GM18502 (cell line): ENCODE data around the gene ZNF778.

Experiments
- ATAC-seq: cut with Tn5 transposase; IDR thresholded peaks from one replicate; pipeline ENCODE4 v1.9.1; 2021; ENCODE audit warnings: mild to moderate bottlenecking; ENCODE audit not compliant: unreplicated experiment, poor library complexity

ZNF778 gene

GRCh38 chr16:89272631-89273030, 55.1 kb downstream of the ZNF778 start:
- no peak for ATAC-seq

DNA sequence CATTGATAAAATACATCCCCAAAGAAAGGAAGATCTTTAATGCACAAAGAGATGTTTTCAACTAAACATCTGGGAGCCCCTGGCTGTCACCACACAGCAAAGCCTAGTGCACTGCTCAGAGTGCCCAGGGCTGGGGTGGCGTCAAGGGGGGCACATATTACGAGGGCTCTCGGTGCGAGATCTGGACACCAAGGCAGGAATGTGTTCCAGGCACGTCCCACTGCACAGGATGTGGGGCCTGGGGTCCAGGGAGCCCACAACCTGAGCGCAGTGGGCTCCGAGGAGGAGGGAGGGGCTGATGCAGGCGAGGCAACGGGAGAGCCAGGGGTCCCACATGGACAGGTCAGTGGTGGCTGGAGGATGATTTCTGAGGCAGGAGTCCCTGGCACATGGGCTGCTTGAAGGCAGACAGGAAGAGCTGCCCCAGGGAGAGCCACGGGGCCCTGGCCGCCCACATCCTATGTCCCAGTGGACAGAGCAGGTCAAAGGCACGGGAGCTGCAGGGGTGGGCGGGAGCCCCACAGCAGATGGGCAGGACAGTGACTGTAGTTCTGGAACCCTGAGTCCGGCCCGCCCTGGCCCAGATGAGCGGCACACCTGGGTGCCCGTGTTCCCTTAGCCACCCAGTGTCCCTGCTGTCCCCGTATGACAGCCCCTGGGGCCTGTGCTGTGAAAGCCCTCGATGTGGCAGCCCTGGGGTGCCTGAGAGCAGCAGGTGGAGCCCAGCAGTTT, 56.4 kb downstream of the ZNF778 start:
- ATAC-seq, result no peak

- ATAC-seq, result no peak
These were observed 57.2 kb downstream of the ZNF778 start for GRCh38 chr16:89274561-89275283.

DNA sequence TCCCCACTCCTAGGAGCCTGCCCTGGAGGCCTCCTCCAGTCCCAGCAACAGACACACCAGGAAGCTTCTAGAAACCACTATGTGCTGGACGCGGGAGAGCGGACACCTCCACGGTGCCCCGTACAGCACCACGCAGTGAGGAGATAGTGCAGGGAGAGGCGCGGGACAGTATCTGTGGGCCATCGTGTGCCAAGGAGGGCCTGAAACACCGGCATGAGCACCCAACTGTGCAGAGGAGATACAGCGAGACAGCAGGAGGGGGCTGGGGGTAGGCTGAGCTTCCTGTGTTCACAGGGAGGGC, 57.7 kb downstream of the ZNF778 start:
- ATAC-seq, result no peak

- ATAC-seq, result no peak
These were observed 58.6 kb downstream of the ZNF778 start for GRCh38 chr16:89275837-89276720.

GRCh38 chr16:89277049-89277448, 59.5 kb downstream of the ZNF778 start:
- no peak for ATAC-seq

GRCh38 chr16:89277641-89278341, 60.3 kb downstream of the ZNF778 start:
- no peak for ATAC-seq

DNA sequence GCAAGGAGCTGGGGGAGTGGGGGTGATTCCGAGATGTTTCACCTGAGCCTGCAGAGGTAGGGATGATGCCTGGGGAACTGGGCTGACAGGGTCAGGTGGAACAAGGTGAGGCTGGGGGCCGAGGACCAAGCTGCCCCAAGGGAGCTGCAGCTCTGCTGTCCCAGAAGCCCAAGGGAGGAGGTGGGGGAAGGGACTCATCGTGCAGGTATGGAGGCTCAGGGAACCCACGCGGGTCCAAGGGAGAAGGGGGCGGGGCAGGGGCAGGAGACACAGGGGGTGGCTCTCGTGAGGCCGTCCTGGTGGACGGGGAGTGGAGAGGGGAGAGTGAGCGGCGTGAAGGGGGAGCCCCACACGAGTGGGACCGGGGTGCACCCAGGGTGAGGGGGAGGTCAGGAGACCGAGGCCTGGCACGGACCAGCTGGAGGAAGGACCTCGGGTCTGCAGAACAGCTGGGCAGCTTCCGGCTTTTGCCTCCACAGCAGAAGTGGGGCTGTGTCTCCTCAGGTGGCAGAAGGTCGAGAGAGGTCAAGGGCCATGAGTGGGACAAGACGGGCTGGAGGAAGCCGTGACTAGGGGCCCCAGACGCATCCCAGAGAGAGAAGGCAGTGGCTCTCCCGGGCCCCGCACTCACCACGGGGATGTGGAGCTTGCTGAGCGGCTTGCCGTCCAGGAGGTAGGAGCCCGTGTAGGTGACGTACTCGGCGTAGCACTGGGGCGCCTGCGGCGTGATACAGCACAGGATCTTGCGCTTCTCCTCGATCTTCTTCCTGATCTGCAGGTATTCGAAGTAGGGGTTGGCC, 61.1 kb downstream of the ZNF778 start:
- no peak for ATAC-seq

DNA sequence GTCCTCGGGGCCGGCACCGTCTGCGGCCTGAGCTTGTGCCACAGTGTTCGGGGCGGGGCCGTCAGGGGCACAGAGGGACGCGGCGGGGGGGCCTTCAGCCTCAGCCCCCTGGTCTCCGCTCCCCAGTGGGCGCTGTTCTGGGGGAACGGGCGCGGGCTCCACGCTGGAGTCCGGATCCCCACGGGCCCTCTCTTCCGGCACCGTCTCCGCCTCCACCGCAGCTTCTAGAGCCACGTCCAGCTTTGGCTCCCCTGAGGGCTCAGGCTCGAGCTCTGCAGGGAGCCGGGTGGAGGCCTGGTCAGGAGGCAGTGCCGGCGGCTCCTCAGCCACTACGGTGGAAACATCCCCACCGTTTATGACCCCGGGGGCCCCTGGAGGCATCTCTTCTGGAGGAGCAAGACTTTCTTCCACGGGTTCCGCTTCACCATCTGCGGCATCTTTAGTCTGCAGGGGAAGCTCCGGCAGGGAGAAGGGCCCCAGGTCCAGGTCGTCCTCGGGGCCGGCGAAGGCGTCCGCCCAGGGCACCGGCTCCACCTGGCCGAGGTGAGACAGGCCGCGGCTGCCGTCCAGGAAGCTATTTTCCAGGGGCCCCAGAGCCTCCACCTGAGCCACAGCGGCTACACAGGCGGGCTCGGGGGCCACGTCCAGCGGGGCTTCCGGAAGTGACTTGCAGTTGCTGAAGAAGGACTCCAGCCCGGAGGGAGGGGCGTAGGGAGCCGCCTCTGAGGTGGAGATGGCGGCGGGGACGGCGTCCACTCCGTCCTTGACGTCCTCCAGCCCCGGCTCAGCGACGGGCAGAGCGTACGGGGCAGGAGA, 62.4 kb downstream of the ZNF778 start:
- ATAC-seq, result no peak

DNA sequence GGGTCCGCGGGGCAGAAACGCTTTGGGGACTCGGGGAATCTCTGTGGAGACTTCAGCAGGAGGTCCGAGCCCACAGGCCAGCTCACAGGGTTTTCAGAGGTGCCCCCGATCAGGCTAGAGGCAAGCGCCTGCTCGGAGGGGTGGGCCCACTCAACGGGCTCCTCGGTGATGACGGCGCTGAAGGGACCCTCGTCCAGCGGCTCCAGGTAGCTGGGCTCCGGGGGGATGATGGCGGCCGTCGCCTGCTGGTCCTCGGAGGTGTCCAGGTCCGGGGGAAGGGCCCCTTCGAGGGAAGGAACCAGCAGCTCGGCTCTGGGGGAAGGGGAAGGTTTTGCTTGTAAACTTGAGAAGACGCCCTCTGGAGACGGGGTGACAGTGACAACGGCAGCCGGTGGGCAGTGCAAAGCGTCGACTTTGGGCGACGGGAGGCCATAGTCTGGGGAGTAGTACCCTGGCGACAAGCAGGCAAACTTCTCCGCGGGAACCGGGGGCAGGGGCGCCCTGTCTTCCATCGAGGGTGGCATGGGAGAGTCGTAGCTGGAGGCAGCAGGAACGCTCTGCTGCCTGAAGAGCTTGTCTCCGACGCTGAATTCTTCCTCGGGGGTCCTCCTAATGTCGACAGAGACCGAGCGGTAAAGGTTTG, 63.2 kb downstream of the ZNF778 start:
- ATAC-seq, result no peak

DNA sequence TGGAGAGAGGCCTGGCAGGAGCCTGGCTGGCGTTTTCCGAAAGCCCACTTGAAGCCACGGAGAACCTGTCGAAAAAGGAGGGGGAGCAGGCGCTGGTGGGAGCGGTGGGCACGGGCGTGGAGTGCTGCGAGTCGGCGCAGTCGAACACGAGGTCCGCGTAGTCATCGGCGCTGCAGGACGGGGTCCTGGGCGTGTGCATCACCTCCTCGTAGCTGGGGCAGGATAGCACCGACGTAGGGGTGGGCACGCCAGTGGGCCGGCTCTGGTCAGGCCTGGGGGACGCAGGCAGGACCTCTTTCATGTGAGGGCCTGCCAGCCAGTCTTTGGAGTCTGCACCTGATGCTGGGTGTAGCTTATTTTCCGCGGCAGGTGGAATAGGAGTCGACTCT, 63.7 kb downstream of the ZNF778 start:
- no peak for ATAC-seq

DNA sequence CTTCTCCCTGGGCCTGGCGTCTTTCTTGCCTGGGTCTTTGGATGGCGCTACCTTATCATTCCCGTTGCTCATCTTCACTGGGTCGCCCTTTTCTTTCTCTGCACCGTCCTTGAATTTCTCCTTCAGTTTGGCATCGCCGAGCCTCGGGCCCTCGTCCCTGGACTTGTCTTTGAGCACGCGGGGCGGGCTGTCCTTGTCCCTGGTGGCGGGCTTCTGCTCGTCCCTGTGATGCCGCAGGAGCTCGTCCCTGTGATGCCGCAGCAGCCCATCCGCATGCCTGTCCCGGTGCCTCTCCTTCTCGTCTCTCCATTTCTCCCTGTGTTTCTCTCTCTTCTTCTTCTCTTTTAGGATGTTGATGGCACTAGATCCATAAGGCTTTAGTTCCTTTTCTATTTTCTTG, 64.3 kb downstream of the ZNF778 start:
- ATAC-seq, result no peak

- no peak for ATAC-seq
These were observed 65.0 kb downstream of the ZNF778 start for GRCh38 chr16:89282523-89282922.

- no peak for ATAC-seq
These were observed 65.9 kb downstream of the ZNF778 start for GRCh38 chr16:89283449-89283848.

- ATAC-seq, result no peak
These were observed 67.9 kb downstream of the ZNF778 start for GRCh38 chr16:89285381-89285780.

DNA sequence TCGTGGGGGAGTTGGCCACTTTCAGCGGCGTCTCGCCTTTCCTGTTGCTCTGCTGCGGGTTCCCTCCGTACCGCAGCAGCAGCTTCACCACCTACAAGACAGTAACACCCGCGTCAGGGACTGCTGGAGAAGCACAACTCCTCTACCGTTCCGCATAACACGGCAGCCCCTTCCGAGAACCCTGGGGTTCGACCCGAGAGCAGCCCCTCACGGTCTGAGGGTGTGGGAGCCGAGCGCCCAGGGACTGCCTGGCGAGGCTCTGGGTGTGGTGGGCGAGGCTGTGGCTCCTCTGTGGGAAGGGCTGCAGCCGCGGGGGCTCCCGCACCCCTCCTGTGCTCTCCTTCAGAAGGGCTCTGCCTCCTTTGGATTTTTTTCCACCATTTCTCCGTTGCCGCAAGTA, 68.6 kb downstream of the ZNF778 start:
- no peak for ATAC-seq
